A673 (cell line): ENCODE results near the gene ELMO3. TPM values are rescaled to one million over a fixed set of nuclear protein-coding genes. Genes with fewer than 3 reads are reported as not detected.

Experiments used
- BruUV-seq: library from RNA; stranded (reverse); fragments of 400-500 nt; replicated peaks from 2 replicates; lab custom pipeline; 2021; lab: Mats Ljungman, UMichigan
- CTCF ChIA-PET: fragments of 300-600 bp; sonication (Branson Sonifier 250); formaldehyde crosslinking; loops from one replicate; lab custom pipeline; 2022; ENCODE audit warnings: antibody characterized with exemption; lab: Charles Lee
- POLR2A ChIA-PET: fragments of 300-600 bp; sonication (Branson Sonifier 250); formaldehyde crosslinking; loops from one replicate; lab custom pipeline; 2022; ENCODE audit warnings: antibody characterized with exemption; ENCODE audit not compliant: low non-redundant PET; lab: Charles Lee
- DNase-seq: peaks from one replicate; pipeline ENCODE4 v3.0.0-alpha.2; 2015; ENCODE audit warnings: low spot score
- H3K27ac ChIP-seq: fragments of 200-600 bp; sonication (generic); 2 replicates; pipeline ENCODE4 v1.5.1; 2016; ENCODE audit warnings: mixed run types, low read depth, mild to moderate bottlenecking, mixed read lengths, antibody characterized with exemption, low read length; ENCODE audit not compliant: poor library complexity, severe bottlenecking
- H3K27me3 ChIP-seq: fragments of 200-600 bp; sonication (generic); replicated peaks from 2 replicates; pipeline ENCODE4 v1.6.1; 2017; ENCODE audit warnings: mixed run types, low read depth, mild to moderate bottlenecking, mixed read lengths, antibody characterized with exemption, low read length; ENCODE audit not compliant: insufficient read depth, poor library complexity
- H3K36me3 ChIP-seq: fragments of 200-600 bp; sonication (generic); 2 replicates; pipeline ENCODE4 v1.6.1; 2016; ENCODE audit warnings: mixed run types, mild to moderate bottlenecking, mixed read lengths, antibody characterized with exemption, low read length; ENCODE audit not compliant: insufficient read depth, poor library complexity, severe bottlenecking
- H3K4me1 ChIP-seq: fragments of 200-600 bp; sonication (generic); 2 replicates; pipeline ENCODE4 v1.6.1; 2017; ENCODE audit warnings: mixed run types, mild to moderate bottlenecking, mixed read lengths, antibody characterized with exemption, low read length; ENCODE audit not compliant: insufficient read depth, poor library complexity, severe bottlenecking
- H3K4me3 ChIP-seq: fragments of 200-600 bp; sonication (generic); 2 replicates; pipeline ENCODE4 v1.5.1; 2016; ENCODE audit warnings: low read depth, mixed run types, mild to moderate bottlenecking, mixed read lengths, low read length; ENCODE audit not compliant: poor library complexity, severe bottlenecking
- H3K9me3 ChIP-seq: fragments of 200-600 bp; sonication (generic); 2 replicates; pipeline ENCODE4 v1.6.1; 2016; ENCODE audit warnings: mixed run types, low read depth, mild to moderate bottlenecking, mixed read lengths, antibody characterized with exemption, low read length; ENCODE audit not compliant: poor library complexity, severe bottlenecking
- EZH2 ChIP-seq: fragments of 200-600 bp; sonication (generic); IDR thresholded peaks from 2 replicates; pipeline ENCODE4 v1.6.1; 2017; ENCODE audit warnings: borderline replicate concordance, low read depth, mild to moderate bottlenecking, mixed read lengths, antibody characterized with exemption, low read length; ENCODE audit not compliant: poor library complexity, severe bottlenecking
- intact Hi-C: fragments of 100-400 bp; cut with micrococcal nuclease; formaldehyde crosslinking; loops from one replicate; pipeline ENCODE4 v1.10.0; 2022; ENCODE audit not compliant: unreplicated experiment
- total RNA-seq: library from RNA; stranded (reverse); gene quantifications from 2 replicates; pipeline ENCODE4 v1.2.3, GENCODE V29; 2021
- TF ChIP-seq, protein P1 (sequence below): fragments of 300-800, 200-600 bp; sonication (generic); conservative IDR thresholded peaks from 2 replicates; pipeline ENCODE4 v1.5.1; 2017; ENCODE audit warnings: low read depth, mild to moderate bottlenecking, antibody characterized with exemption, low read length, moderate library complexity, mixed read lengths

ELMO3 gene
- total RNA-seq, 1 experiment from 2014 or later: 4.7 TPM

DNA sequence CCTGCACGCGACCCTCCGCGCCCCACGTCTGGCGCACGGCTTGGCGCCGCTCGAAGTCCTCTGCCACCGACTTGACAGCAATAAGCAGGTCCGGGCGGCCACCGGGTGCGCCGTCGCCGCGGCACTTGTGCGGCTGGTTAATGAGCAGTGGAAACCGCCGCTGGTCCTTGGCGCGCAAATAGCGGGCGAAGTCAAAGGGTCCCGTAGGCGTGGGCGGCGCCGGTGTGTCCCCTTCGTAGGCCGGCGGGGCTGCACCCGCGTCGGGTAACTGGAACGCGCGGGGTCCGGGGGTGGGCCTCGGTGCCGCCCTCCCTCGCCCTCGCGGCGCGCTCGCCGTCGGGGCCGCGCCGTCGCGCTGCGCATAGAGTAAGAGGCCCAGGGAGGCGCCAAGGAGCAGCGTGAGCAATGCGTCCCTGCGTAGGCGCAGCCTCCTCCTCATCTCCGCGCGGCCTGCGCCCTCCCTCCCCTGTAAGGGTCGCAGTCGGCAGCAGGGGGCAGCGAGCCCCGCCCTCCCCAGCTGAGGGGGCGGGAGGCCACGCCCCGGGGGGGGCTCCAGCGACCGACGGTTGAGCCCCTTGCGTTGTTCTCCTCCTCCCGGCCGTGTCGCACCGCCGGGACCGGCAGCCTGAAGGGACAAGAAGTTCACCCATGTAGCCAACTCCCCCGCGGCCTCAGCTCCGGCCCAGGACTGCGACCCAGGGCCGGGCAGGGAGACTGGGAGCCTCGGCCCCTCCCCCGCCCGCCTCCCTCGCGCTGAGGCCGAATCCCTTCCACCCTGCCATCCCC is 48.7 kb upstream of the ELMO3 start:
- peak; percentile 89 for DNase-seq
- no peaks in the 10 kb centered on the region for H3K9me3 ChIP-seq
- BruUV-seq: no TSS peak
- POLR2A ChIA-PET: no interaction called here
- intact Hi-C loops: loop anchor here (2.0 to 10.0 kb wide), 3 partner anchors 135 to 255 kb away; no protein-coding TSS in a partner anchor
- H3K27me3 ChIP-seq: no peaks in the 10 kb centered on the region
- CTCF ChIA-PET: interaction anchor here (0.8 to 1.8 kb wide), 2 partner anchors 132 to 137 kb away, joined by 3 to 6 read pairs; no protein-coding TSS in a partner anchor
- no peak for TF ChIP-seq EZH2
- TF ChIP-seq, protein P1, sequence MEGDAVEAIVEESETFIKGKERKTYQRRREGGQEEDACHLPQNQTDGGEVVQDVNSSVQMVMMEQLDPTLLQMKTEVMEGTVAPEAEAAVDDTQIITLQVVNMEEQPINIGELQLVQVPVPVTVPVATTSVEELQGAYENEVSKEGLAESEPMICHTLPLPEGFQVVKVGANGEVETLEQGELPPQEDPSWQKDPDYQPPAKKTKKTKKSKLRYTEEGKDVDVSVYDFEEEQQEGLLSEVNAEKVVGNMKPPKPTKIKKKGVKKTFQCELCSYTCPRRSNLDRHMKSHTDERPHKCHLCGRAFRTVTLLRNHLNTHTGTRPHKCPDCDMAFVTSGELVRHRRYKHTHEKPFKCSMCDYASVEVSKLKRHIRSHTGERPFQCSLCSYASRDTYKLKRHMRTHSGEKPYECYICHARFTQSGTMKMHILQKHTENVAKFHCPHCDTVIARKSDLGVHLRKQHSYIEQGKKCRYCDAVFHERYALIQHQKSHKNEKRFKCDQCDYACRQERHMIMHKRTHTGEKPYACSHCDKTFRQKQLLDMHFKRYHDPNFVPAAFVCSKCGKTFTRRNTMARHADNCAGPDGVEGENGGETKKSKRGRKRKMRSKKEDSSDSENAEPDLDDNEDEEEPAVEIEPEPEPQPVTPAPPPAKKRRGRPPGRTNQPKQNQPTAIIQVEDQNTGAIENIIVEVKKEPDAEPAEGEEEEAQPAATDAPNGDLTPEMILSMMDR: peak; percentile 21; the same call in 1 of the 2 replicates
- H3K36me3 ChIP-seq: peaks cover 37% of the 10 kb centered on the region
- peak overlapping the region; percentile 83 for H3K4me3 ChIP-seq
- H3K4me1 ChIP-seq: peaks cover 9% of the 10 kb centered on the region
- peak overlapping the region; percentile 81 for H3K27ac ChIP-seq

DNA sequence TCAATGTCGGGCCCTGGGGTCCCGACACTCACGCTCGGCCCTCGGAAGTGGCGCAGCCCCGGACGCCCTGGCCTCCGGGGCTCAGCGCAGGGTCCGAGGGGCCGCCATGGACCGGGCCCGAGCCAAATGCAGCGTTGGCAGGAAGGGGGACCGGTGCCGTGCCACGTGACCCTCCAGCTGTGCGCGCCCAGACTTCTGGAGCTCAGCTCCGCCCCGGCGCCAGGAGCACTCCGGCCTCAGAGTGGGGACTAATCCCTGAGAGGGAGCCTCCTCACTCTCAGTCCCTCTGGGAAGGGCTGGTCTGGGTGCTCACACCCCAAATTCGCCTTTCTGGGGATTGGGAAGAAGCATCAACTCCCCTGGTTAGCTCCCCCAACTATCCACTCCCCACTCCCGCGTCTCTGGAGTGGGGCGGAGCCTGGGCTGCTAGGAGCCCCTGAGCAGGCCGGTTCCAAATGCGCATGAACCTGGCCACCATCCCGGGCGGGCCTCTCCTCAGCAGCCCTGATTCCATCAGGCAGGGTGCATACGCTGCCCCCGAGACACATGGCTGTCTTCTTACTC is 48.0 kb upstream of the ELMO3 start, which contains the start of gene B3GNT9:
B3GNT9 (minus strand) TSS at position 166 of the 564 bp plus-strand sequence. CDS start 513 bp downstream, outside the sequence.
- Histone ChIP-seq H3K27ac (peak within 1 kb of the TSS; percentile 81), H3K4me3 (peak within 1 kb of the TSS; percentile 83), H3K9me3 (no peaks in the 10 kb centered on the region), H3K4me1 (peaks cover 13% of the 10 kb centered on the region), H3K27me3 (no peaks in the 10 kb centered on the region), H3K36me3 (peaks cover 30% of the 10 kb centered on the region)
- no TSS peak for BruUV-seq
- intact Hi-C loops: loop anchor here (2.0 to 10.0 kb wide), 3 partner anchors 136 to 256 kb away; no protein-coding TSS in a partner anchor
- DNase-seq: peak; percentile 88
- no peak for TF ChIP-seq EZH2
- TF ChIP-seq, protein P1: no peak
- ChIA-PET POLR2A (no interaction called here), CTCF (interaction anchor here (0.5 to 1.8 kb wide), 3 partner anchors 133 to 242 kb away, joined by 3 to 6 read pairs (median 3); no protein-coding TSS in a partner anchor)

DNA sequence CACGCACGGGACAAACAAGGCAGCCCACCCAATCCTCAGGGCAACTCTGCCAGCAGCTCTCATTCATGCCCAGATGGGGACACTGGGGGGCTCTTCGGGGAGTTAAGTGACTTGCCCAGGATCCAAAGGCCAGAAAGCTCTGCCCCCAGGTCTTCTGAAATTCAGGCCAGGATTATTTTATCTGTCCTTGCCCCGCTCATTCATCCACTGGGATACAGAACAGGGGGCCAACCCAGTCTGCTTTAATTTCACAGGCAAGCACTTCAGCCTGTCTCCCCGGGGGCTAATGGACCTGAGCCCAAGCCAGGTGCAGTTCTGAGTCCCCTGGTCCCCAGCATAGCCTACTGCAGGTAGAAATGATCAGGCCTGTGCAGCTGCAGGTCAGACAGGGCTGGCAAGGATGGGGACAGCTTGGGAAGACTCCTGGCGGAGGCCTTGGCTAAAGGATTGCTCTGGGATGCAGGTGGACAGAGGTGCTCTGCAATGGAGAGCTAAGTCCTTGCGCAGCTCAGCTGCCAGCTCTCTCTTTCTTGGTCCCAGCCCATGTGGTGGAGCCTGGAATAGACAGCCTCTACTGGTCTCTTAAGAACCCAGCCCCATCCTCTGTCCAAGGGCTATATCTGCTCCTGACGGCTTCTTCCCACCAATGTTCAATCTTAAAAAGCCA is 47.4 kb upstream of the ELMO3 start:
- H3K4me1 ChIP-seq: peaks cover 13% of the 10 kb centered on the region
- CTCF ChIA-PET: interaction anchor here (0.5 to 1.8 kb wide), 3 partner anchors 81 to 241 kb away, joined by 3 to 6 read pairs (median 3); no protein-coding TSS in a partner anchor
- TF ChIP-seq, protein P1: no peak
- TF ChIP-seq EZH2: no peak
- POLR2A ChIA-PET: interaction anchor here (0.6 kb wide), 1 partner anchor 133 kb away, joined by 7 read pairs; no protein-coding TSS in a partner anchor
- BruUV-seq: no TSS peak
- no peaks in the 10 kb centered on the region for H3K27me3 ChIP-seq
- H3K36me3 ChIP-seq: peaks cover 24% of the 10 kb centered on the region
- no peaks in the 10 kb centered on the region for H3K9me3 ChIP-seq
- peak overlapping the region; percentile 83 for H3K4me3 ChIP-seq
- DNase-seq: no peak
- intact Hi-C loops: loop anchor here (2.0 to 10.0 kb wide), 3 partner anchors 137 to 257 kb away; no protein-coding TSS in a partner anchor
- H3K27ac ChIP-seq: peak overlapping the region; percentile 81
